ENCODE data around the gene EIPR1.

The EIPR1 gene

GRCh38 chr2:3296182-3296972 lies 81.2 kb downstream of the EIPR1 start:
- H3K27ac ChIP-seq (ENCODE audit: low read depth, low read length): no peak overlapping the region
- H3K79me2 ChIP-seq (ENCODE audit: insufficient read depth, low read length): peaks cover 11% of the 10 kb centered on the region; the same call in 1 of the 2 replicates
- H3K9me3 ChIP-seq (ENCODE audit: insufficient read depth, low read length): no peaks in the 10 kb centered on the region
- no peak overlapping the region for H2AFZ ChIP-seq (ENCODE audit: low read depth, low read length, severe bottlenecking)
- no peaks in the 10 kb centered on the region for H3K36me3 ChIP-seq (ENCODE audit: low read length)
- no peaks in the 10 kb centered on the region for H3F3A ChIP-seq (ENCODE audit: insufficient read depth)
- H4K20me1 ChIP-seq (ENCODE audit: low read depth, low read length): no peaks in the 10 kb centered on the region; the same call in 1 of the 2 replicates
- TF ChIP-seq CTCF (IDR thresholded peaks at IDR 0.05; ENCODE audit: insufficient read depth, low read length, poor library complexity, severe bottlenecking) (no peak), EZH2phosphoT487 (conservative IDR thresholded peaks at IDR 0.05; ENCODE audit: low read length) (no peak)
- no peak overlapping the region for H3K9ac ChIP-seq (ENCODE audit: low read length)
- no peak overlapping the region for H3K4me2 ChIP-seq (ENCODE audit: low read depth, low read length, poor library complexity, severe bottlenecking)
- no peak overlapping the region for H3K4me3 ChIP-seq (ENCODE audit: insufficient read depth, low read length, poor library complexity, severe bottlenecking)
- H3K9me2 ChIP-seq (replicated peaks; ENCODE audit: insufficient read depth, low read length): no peaks in the 10 kb centered on the region
- no peaks in the 10 kb centered on the region for H3K27me3 ChIP-seq (ENCODE audit: low read length)

GRCh38 chr2:3294493-3294892 lies 83.1 kb downstream of the EIPR1 start:
- no peaks in the 10 kb centered on the region for H3F3A ChIP-seq (ENCODE audit: insufficient read depth)
- H3K9me2 ChIP-seq (replicated peaks; ENCODE audit: insufficient read depth, low read length): no peaks in the 10 kb centered on the region
- no peaks in the 10 kb centered on the region; the same call in 1 of the 2 replicates for H4K20me1 ChIP-seq (ENCODE audit: low read depth, low read length)
- TF ChIP-seq CTCF (IDR thresholded peaks at IDR 0.05; ENCODE audit: insufficient read depth, low read length, poor library complexity, severe bottlenecking) (no peak), EZH2phosphoT487 (conservative IDR thresholded peaks at IDR 0.05; ENCODE audit: low read length) (no peak)
- no peak overlapping the region for H3K27ac ChIP-seq (ENCODE audit: low read depth, low read length)
- no peak overlapping the region for H3K9ac ChIP-seq (ENCODE audit: low read length)
- H3K79me2 ChIP-seq (ENCODE audit: insufficient read depth, low read length): peaks cover 13% of the 10 kb centered on the region; the same call in 1 of the 2 replicates
- H3K4me3 ChIP-seq (ENCODE audit: insufficient read depth, low read length, poor library complexity, severe bottlenecking): no peak overlapping the region
- H3K27me3 ChIP-seq (ENCODE audit: low read length): no peaks in the 10 kb centered on the region
- H2AFZ ChIP-seq (ENCODE audit: low read depth, low read length, severe bottlenecking): no peak overlapping the region
- H3K9me3 ChIP-seq (ENCODE audit: insufficient read depth, low read length): no peaks in the 10 kb centered on the region
- H3K4me2 ChIP-seq (ENCODE audit: low read depth, low read length, poor library complexity, severe bottlenecking): no peak overlapping the region
- no peaks in the 10 kb centered on the region for H3K36me3 ChIP-seq (ENCODE audit: low read length)

DNA sequence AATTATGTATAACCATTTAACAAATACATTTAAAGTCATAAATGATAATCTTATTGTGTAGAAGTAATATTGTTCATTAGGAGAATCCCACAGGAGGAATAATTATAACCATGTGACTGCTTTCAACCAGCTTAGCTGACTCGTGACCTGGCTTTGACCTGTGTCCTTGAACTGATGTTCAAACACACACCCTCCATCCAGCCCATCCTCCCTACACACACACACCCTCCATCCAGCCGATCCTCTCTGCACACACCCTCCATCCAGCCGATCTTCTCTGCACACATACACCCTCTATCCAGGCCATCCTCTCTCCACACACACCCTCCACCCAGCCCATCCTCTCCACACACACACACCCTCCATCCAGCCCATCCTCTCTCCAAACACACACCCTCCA lies 83.5 kb downstream of the EIPR1 start:
- peaks cover 15% of the 10 kb centered on the region; the same call in 1 of the 2 replicates for H3K79me2 ChIP-seq (ENCODE audit: insufficient read depth, low read length)
- no peaks in the 10 kb centered on the region for H3K9me2 ChIP-seq (replicated peaks; ENCODE audit: insufficient read depth, low read length)
- no peak overlapping the region for H3K4me2 ChIP-seq (ENCODE audit: low read depth, low read length, poor library complexity, severe bottlenecking)
- no peaks in the 10 kb centered on the region for H3K36me3 ChIP-seq (ENCODE audit: low read length)
- no peaks in the 10 kb centered on the region; the same call in 1 of the 2 replicates for H4K20me1 ChIP-seq (ENCODE audit: low read depth, low read length)
- TF ChIP-seq CTCF (IDR thresholded peaks at IDR 0.05; ENCODE audit: insufficient read depth, low read length, poor library complexity, severe bottlenecking) (no peak), EZH2phosphoT487 (conservative IDR thresholded peaks at IDR 0.05; ENCODE audit: low read length) (no peak)
- no peak overlapping the region for H3K9ac ChIP-seq (ENCODE audit: low read length)
- H3K4me3 ChIP-seq (ENCODE audit: insufficient read depth, low read length, poor library complexity, severe bottlenecking): no peak overlapping the region
- no peaks in the 10 kb centered on the region for H3K27me3 ChIP-seq (ENCODE audit: low read length)
- no peaks in the 10 kb centered on the region for H3K9me3 ChIP-seq (ENCODE audit: insufficient read depth, low read length)
- no peaks in the 10 kb centered on the region for H3F3A ChIP-seq (ENCODE audit: insufficient read depth)
- H2AFZ ChIP-seq (ENCODE audit: low read depth, low read length, severe bottlenecking): no peak overlapping the region
- no peak overlapping the region for H3K27ac ChIP-seq (ENCODE audit: low read depth, low read length)
